Mucosa of rectum (tissue), 2 donors: ENCODE measurements around the gene HNRNPH1.
"Not testable (repeated sequence)": the region's sequence is repeated elsewhere in the genome, so short reads cannot be mapped to it uniquely, and the experiment has no call there.

Experiments
- H3K27ac ChIP-seq, 2 donors: one replicate each; pipeline ENCODE4 v1.7.0; 2013; ENCODE audit warnings: inconsistent platforms in 2 of 2, low read depth in 2 of 2, low read length in 2 of 2
- H3K27me3 ChIP-seq, 2 donors: one replicate each; pipeline ENCODE4 v1.7.0; 2013; ENCODE audit warnings: low read length in 2 of 2; ENCODE audit not compliant: control insufficient read depth in 2 of 2, insufficient read depth in 2 of 2
- H3K36me3 ChIP-seq, 2 donors: one replicate each; pipeline ENCODE4 v1.7.0; 2013; ENCODE audit warnings: low read length in 2 of 2; ENCODE audit not compliant: control insufficient read depth in 2 of 2, insufficient read depth in 2 of 2
- H3K4me1 ChIP-seq, 2 donors: one replicate each; pipeline ENCODE4 v1.7.0; 2013; ENCODE audit warnings: low read length in 2 of 2, mild to moderate bottlenecking in 1 of 2; ENCODE audit not compliant: control insufficient read depth in 2 of 2, insufficient read depth in 2 of 2
- H3K4me3 ChIP-seq, 2 donors: one replicate each; pipeline ENCODE4 v1.7.0; 2013; ENCODE audit warnings: low read length in 2 of 2
- H3K9ac ChIP-seq, 2 donors: one replicate each; pipeline ENCODE4 v1.7.0; 2013; ENCODE audit warnings: low read length in 2 of 2, low read depth in 1 of 2, mild to moderate bottlenecking in 1 of 2
- H3K9me3 ChIP-seq, 2 donors: one replicate each; pipeline ENCODE4 v1.7.0; 2013; ENCODE audit warnings: low read length in 2 of 2; ENCODE audit not compliant: control insufficient read depth in 2 of 2
- donor health status: healthy.
- donor health status: Normal muscosa, but diverticular disease.

HNRNPH1 gene

GRCh38 chr5:179644766-179645165, 21.3 kb upstream of the HNRNPH1 start:
- not testable (repeated sequence) for H3K27ac ChIP-seq, H3K4me3 ChIP-seq, H3K36me3 ChIP-seq, H3K9me3 ChIP-seq, H3K4me1 ChIP-seq, H3K9ac ChIP-seq, H3K27me3 ChIP-seq

GRCh38 chr5:179643141-179643920, 19.9 kb upstream of the HNRNPH1 start:
- not testable (repeated sequence) for H3K27ac ChIP-seq, H3K27me3 ChIP-seq, H3K4me3 ChIP-seq, H3K4me1 ChIP-seq, H3K9me3 ChIP-seq, H3K36me3 ChIP-seq, H3K9ac ChIP-seq

DNA sequence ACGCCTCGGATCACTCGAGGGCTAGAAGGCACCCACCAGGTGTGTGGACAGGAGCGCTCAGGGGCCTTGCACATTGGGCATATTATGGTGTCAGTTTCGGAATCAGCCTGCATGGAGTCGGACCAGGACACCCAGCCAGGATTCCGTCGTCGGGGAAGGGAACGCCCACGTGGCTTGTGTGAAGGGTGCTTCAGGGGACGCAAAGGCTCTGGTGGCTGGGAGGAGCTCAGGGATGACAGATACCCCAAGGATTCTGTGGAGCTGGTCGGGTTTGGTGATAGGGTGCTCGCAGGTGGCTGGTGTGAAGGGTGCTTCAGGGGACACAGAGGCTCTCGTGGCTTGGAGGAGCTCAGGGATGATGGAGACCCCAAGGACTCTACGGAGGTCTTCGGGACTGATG, 19.2 kb upstream of the HNRNPH1 start:
- not testable (repeated sequence) for H3K36me3 ChIP-seq

GRCh38 chr5:179641745-179642144, 18.3 kb upstream of the HNRNPH1 start:
- H3K4me3 ChIP-seq, H3K9ac ChIP-seq, H3K27ac ChIP-seq, H3K9me3 ChIP-seq, H3K27me3 ChIP-seq, H3K36me3 ChIP-seq, H3K4me1 ChIP-seq: not testable (repeated sequence)

More for the DNA sequence above, 19.2 kb upstream of the HNRNPH1 start:
- H3K9ac ChIP-seq, H3K27ac ChIP-seq, H3K4me1 ChIP-seq, H3K4me3 ChIP-seq, H3K27me3 ChIP-seq, H3K9me3 ChIP-seq: not testable (repeated sequence)

DNA sequence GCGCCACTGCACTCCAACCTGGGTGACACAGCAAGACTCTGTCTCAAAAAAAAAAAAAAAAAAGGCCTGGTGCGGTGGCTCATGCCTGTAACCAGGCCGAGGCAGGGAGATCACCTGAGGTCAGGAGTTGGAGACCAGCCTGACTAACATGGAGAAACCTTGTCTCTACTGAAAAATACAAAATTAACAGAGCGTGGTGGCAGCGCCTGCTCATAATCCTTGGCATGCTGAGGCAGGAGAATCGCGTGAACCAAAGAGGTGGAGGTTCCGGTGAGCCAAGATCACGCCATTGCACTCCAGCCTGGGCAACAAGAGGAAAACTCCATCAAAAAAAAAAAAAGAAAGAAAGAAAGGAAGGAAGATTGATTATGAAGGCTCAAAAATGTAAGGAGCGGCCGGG, 15.8 kb upstream of the HNRNPH1 start:
- H3K9me3 ChIP-seq, H3K27ac ChIP-seq: not testable (repeated sequence)

DNA sequence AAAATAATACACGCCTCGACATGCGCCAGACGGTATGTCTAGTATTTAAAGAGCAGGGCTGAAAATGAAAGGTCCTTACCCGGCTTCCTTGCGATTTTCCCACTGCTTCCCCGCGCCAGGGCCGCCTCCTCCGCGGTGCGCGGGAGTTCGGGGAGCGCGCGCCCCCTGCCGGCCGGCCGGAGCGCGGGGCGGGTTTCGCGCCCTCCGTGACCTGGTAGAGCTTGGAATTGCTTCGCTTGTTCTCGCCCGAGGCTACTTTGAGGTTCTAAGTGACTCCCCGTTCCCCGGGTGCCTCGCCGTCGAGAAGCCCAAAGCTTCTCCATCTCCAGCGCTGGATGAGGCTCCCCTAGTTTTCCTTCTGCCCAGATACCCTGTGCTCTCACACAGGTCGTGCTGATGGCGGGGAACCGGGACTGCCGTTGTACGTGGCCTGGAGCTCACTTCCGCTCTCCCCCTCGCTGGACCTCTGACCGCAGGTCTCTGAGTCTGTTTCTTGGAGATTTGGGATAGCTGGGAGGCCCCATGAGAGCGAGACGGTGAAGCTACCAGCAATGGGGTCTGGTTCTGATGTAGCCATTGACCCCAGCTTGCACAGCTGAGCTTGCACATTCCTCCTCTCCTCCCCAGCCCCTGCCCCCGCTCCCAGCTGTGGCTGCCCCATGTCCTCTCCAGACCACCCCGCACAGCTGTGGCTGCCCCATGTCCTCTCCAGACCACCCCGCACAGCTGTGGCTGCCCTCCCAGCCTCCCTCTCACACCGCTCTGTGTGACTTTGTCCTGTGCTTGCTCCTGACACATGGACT, 11.1 kb upstream of the HNRNPH1 start:
- H3K9ac ChIP-seq, H3K9me3 ChIP-seq, H3K27ac ChIP-seq, H3K36me3 ChIP-seq, H3K4me1 ChIP-seq, H3K4me3 ChIP-seq, H3K27me3 ChIP-seq: not testable (repeated sequence)

More for the DNA sequence above, 15.8 kb upstream of the HNRNPH1 start:
- H3K4me1 ChIP-seq, H3K4me3 ChIP-seq, H3K36me3 ChIP-seq, H3K27me3 ChIP-seq, H3K9ac ChIP-seq: not testable (repeated sequence)

DNA sequence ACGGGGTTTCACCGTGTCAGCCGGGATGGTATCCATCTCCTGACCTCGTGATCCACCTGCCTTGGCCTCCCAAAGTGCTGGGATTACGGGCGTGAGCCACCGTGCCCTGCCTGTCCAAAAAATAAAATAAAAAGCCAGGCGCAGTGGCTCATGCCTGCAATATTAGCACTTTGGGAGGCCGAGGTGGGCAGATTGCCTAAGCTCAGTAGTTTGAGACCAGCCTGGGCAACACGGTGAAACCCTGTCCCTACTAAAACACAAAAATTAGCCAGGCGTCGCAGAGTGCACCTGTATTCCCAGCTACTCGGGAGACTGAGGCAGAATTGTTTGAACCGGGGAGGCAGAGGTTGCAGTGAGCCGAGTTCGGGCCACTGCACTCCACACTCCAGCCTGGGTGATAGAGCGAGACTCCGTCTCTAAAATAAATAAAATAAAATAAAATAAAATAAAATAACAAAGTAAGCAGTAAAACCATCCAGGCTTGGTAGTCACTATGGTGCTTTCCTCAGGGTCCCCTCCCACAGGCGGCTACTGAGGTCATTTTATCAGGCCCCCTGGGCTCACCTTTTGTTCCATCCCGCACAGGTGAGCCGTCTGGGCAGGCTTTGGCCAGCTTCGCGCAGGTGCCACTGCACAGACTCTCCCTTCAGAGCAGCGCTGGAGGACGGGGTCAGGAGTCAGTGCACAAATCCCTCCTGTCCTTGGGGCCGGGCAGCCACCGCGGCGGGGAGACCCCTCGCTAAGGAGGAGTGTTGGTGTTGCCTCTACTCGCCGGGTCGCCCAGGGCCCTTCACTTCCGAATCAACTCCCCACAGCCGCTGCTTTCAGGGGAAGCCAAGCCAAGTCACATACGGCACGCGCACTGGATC, 10.3 kb upstream of the HNRNPH1 start:
- Histone ChIP-seq H3K4me3 (peak overlapping the region; percentile 64 to 69), H3K9ac (peak overlapping the region; percentile 14 to 64)
- not testable (repeated sequence) for H3K27ac ChIP-seq

GRCh38 chr5:179624841-179625271, 1.4 kb upstream of the HNRNPH1 start:
- Histone ChIP-seq H3K4me3 (peak overlapping the region; percentile 80 to 86), H3K36me3 (peaks cover 21 to 22% of the 10 kb centered on the region in 2 donors), H3K9ac (peak overlapping the region; percentile 83 to 95), H3K27me3 (no peaks in the 10 kb centered on the region), H3K4me1 (peaks cover 27 to 29% of the 10 kb centered on the region in 2 donors), H3K27ac (peak overlapping the region; percentile 95 to 100), H3K9me3 (no peaks in the 10 kb centered on the region)

More for the DNA sequence above, 10.3 kb upstream of the HNRNPH1 start:
- H3K27me3 ChIP-seq, H3K36me3 ChIP-seq, H3K4me1 ChIP-seq, H3K9me3 ChIP-seq: not testable (repeated sequence)

GRCh38 chr5:179623906-179624741, 653 bp upstream of the HNRNPH1 start:
- Histone ChIP-seq H3K4me3 (peak overlapping the region; percentile 80 to 86), H3K27me3 (no peaks in the 10 kb centered on the region), H3K27ac (peak overlapping the region; percentile 95 to 100), H3K4me1 (peaks cover 31% of the 10 kb centered on the region in 2 donors), H3K36me3 (peaks cover 25 to 27% of the 10 kb centered on the region in 2 donors), H3K9ac (peak overlapping the region; percentile 83 to 95), H3K9me3 (no peaks in the 10 kb centered on the region)
